HL-60 (cell line): ENCODE measurements around the gene CRYGC.

Experiments used
- DNase-seq, 2 experiments: peaks; one replicate each; pipeline ENCODE4 v3.0.0-alpha.2; 2010 to 2020; ENCODE audit warnings: low read depth in 1 of 2, low spot score in 1 of 2
- H3K27ac ChIP-seq: fragments of 250-450 bp; sonication (Bioruptor Pico); replicated peaks from 2 replicates; pipeline ENCODE4 v1.5.1; 2020; ENCODE audit warnings: mild to moderate bottlenecking, moderate library complexity
- H3K27me3 ChIP-seq: fragments of 250-450 bp; sonication (Bioruptor Pico); 2 replicates; pipeline ENCODE4 v1.5.1; 2021; ENCODE audit warnings: mild to moderate bottlenecking, moderate library complexity; ENCODE audit not compliant: insufficient read depth, poor library complexity, severe bottlenecking
- H3K4me3 ChIP-seq: replicated peaks from 2 replicates; pipeline ENCODE4 v1.5.1; 2011; ENCODE audit warnings: mild to moderate bottlenecking, control low read depth, low read length; ENCODE audit not compliant: insufficient read depth
- CTCF ChIP-seq: IDR thresholded peaks from one replicate; pipeline ENCODE4 v1.5.1; 2011; ENCODE audit warnings: low read length, control low read depth, inconsistent platforms; ENCODE audit not compliant: insufficient read depth
- GABPA ChIP-seq: IDR thresholded peaks from 2 replicates; pipeline ENCODE4 v1.6.1; 2012; ENCODE audit warnings: low read depth
- POLR2AphosphoS5 ChIP-seq: IDR thresholded peaks from 2 replicates; pipeline ENCODE4 v1.6.1; 2012; ENCODE audit warnings: low read depth
- REST ChIP-seq: IDR thresholded peaks from 2 replicates; pipeline ENCODE4 v1.6.1; 2012; ENCODE audit warnings: low read depth; ENCODE audit not compliant: insufficient replicate concordance
- SPI1 ChIP-seq: IDR thresholded peaks from 2 replicates; pipeline ENCODE4 v1.6.1; 2012; ENCODE audit warnings: low read depth, mild to moderate bottlenecking, borderline replicate concordance

CRYGC gene

GRCh38 chr2:208136716-208137094, 7.1 kb upstream of the CRYGC start:
- TF ChIP-seq CTCF (no peak), POLR2AphosphoS5 (no peak), SPI1 (no peak), REST (no peak), GABPA (no peak)

GRCh38 chr2:208135794-208136715, 6.4 kb upstream of the CRYGC start:
- Histone ChIP-seq H3K27ac (no peak overlapping the region), H3K4me3 (no peak overlapping the region), H3K27me3 (no peaks in the 10 kb centered on the region)
- TF ChIP-seq REST (no peak), GABPA (no peak), CTCF (no peak), SPI1 (no peak), POLR2AphosphoS5 (no peak)
- DNase-seq: no peak

More at GRCh38 chr2:208136716-208137094, 7.1 kb upstream of the CRYGC start:
- Histone ChIP-seq H3K27me3 (no peaks in the 10 kb centered on the region), H3K27ac (no peak overlapping the region), H3K4me3 (no peak overlapping the region)
- no peak for DNase-seq

GRCh38 chr2:208134928-208135586, 5.4 kb upstream of the CRYGC start:
- H3K27me3 ChIP-seq: no peaks in the 10 kb centered on the region
- TF ChIP-seq GABPA (no peak), CTCF (no peak), REST (no peak), SPI1 (peak; percentile 41; the same call in 1 of the 2 replicates), POLR2AphosphoS5 (peak; percentile 49; the same call in 1 of the 2 replicates)
- peak; percentile 12 to 71 for DNase-seq
- H3K27ac ChIP-seq: peak overlapping the region; percentile 9; the same call in 1 of the 2 replicates
- no peak overlapping the region for H3K4me3 ChIP-seq
